Raji (cell line): ENCODE results near the gene PHACTR4.

Experiments used
- POLR2A ChIP-seq: IDR thresholded peaks from 2 replicates; pipeline ENCODE4 v1.6.1; 2011; ENCODE audit warnings: low read depth, low read length, control low read depth; ENCODE audit not compliant: insufficient read depth

PHACTR4 gene

GRCh38 chr1:28456078-28456477, 86.5 kb downstream of the PHACTR4 start:
- no peak for TF ChIP-seq POLR2A

GRCh38 chr1:28457678-28458077, 88.1 kb downstream of the PHACTR4 start:
- no peak for TF ChIP-seq POLR2A

- TF ChIP-seq POLR2A = no peak
These were observed 89.0 kb downstream of the PHACTR4 start for GRCh38 chr1:28458237-28459228.

GRCh38 chr1:28466226-28466778, 96.8 kb downstream of the PHACTR4 start:
- no peak for TF ChIP-seq POLR2A

- no peak for TF ChIP-seq POLR2A
These were observed 100.6 kb downstream of the PHACTR4 start for GRCh38 chr1:28470146-28470545.

GRCh38 chr1:28480308-28480707, 110.8 kb downstream of the PHACTR4 start:
- no peak for TF ChIP-seq POLR2A

- no peak for TF ChIP-seq POLR2A
These were observed 112.6 kb downstream of the PHACTR4 start for GRCh38 chr1:28482138-28482537.

GRCh38 chr1:28482702-28483101, 113.2 kb downstream of the PHACTR4 start:
- TF ChIP-seq POLR2A = no peak

GRCh38 chr1:28494737-28495136, 125.2 kb downstream of the PHACTR4 start:
- no peak for TF ChIP-seq POLR2A

GRCh38 chr1:28499553-28499952, 130.0 kb downstream of the PHACTR4 start:
- TF ChIP-seq POLR2A = no peak

GRCh38 chr1:28501925-28502324, 132.4 kb downstream of the PHACTR4 start:
- TF ChIP-seq POLR2A = no peak

GRCh38 chr1:28503117-28503516, 133.6 kb downstream of the PHACTR4 start:
- no peak for TF ChIP-seq POLR2A

- peak; percentile 97 for TF ChIP-seq POLR2A
These were observed 136.1 kb downstream of the PHACTR4 start, which contains the start of gene RCC1 for GRCh38 chr1:28505406-28506187. RCC1 (plus strand) TSS chr1:28506043; CDS start chr1:28529867, 23,824 bp downstream.

GRCh38 chr1:28506907-28507246, 137.3 kb downstream of the PHACTR4 start:
- no peak for TF ChIP-seq POLR2A

GRCh38 chr1:28507247-28507645, 137.7 kb downstream of the PHACTR4 start:
- TF ChIP-seq POLR2A = peak; percentile 31; the same call in 1 of the 2 replicates
